ENCODE data around the gene OAS3.
"Not testable (repeated sequence)": the region's sequence is repeated elsewhere in the genome, so short reads cannot be mapped to it uniquely, and the experiment has no call there.

OAS3 gene

GRCh38 chr12:112988224-112988623 lies 50.0 kb downstream of the OAS3 start:
- DNase-seq: no peak

- DNase-seq: not testable (repeated sequence)
These were observed 50.6 kb downstream of the OAS3 start for GRCh38 chr12:112988823-112989385.

- no peak for DNase-seq
These were observed 51.5 kb downstream of the OAS3 start for GRCh38 chr12:112989806-112990205.

- DNase-seq: peak; percentile 62
These were observed 54.5 kb downstream of the OAS3 start for GRCh38 chr12:112992541-112993398.

GRCh38 chr12:112995008-112995407 lies 56.7 kb downstream of the OAS3 start:
- no peak for DNase-seq

GRCh38 chr12:112996501-112996900 lies 58.2 kb downstream of the OAS3 start:
- DNase-seq: no peak

GRCh38 chr12:112997506-112997905 lies 59.2 kb downstream of the OAS3 start:
- DNase-seq: no peak

- DNase-seq: no peak
These were observed 60.9 kb downstream of the OAS3 start for GRCh38 chr12:112998987-112999767.

GRCh38 chr12:113000433-113000832 lies 62.2 kb downstream of the OAS3 start:
- DNase-seq: no peak

- DNase-seq: no peak
These were observed 63.9 kb downstream of the OAS3 start for GRCh38 chr12:113002155-113002554.

GRCh38 chr12:113002676-113003075 lies 64.4 kb downstream of the OAS3 start:
- DNase-seq: no peak

GRCh38 chr12:113003636-113004035 lies 65.4 kb downstream of the OAS3 start:
- DNase-seq: no peak

- DNase-seq: no peak
These were observed 67.5 kb downstream of the OAS3 start for GRCh38 chr12:113005762-113006161.

- DNase-seq: no peak
These were observed 67.9 kb downstream of the OAS3 start for GRCh38 chr12:113006206-113006605.

- no peak for DNase-seq
These were observed 68.4 kb downstream of the OAS3 start for GRCh38 chr12:113006641-113007040.

- DNase-seq: no peak
These were observed 68.9 kb downstream of the OAS3 start for GRCh38 chr12:113007166-113007565.

GRCh38 chr12:113010701-113011100 lies 72.4 kb downstream of the OAS3 start:
- no peak for DNase-seq

GRCh38 chr12:113014565-113014964 lies 76.3 kb downstream of the OAS3 start:
- DNase-seq: no peak

GRCh38 chr12:113016796-113017195 lies 78.5 kb downstream of the OAS3 start:
- no peak for DNase-seq

GRCh38 chr12:113019025-113019424 lies 80.8 kb downstream of the OAS3 start:
- no peak for DNase-seq

GRCh38 chr12:113021500-113021899 lies 83.2 kb downstream of the OAS3 start:
- DNase-seq: no peak

Data from NCI-H748 treated with DMSO at 0.1 percent for 48 hours (cell line).